GM13977 (cell line): ENCODE measurements around the gene CYB5R3.

Experiments
- DNase-seq: peaks from one replicate; pipeline ENCODE4 v3.0.0; 2012; ENCODE audit warnings: low spot score
- CTCF ChIP-seq: IDR thresholded peaks from 2 replicates; pipeline ENCODE4 v1.5.1; 2012; ENCODE audit warnings: mild to moderate bottlenecking, control low read depth; ENCODE audit not compliant: insufficient read depth; ENCODE audit errors: extremely low read depth, missing control alignments
- in situ Hi-C: fragments of 300-500 bp; cut with MboI; formaldehyde crosslinking; loops from one replicate; pipeline ENCODE4 v1.12.0; 2022; ENCODE audit warnings: low sequenced_read_pairs, low pct_unique_long_range_greater_than_20kb, mixed read lengths, inconsistent platforms; ENCODE audit not compliant: unreplicated experiment

CYB5R3 gene

GRCh38 chr22:42602470-42602869 is 46.7 kb downstream of the CYB5R3 start:
- in situ Hi-C loops = no loop called here
- no peak for TF ChIP-seq CTCF
- DNase-seq = no peak

GRCh38 chr22:42601879-42602465 is 47.2 kb downstream of the CYB5R3 start:
- TF ChIP-seq CTCF = no peak
- DNase-seq = no peak
- in situ Hi-C loops = no loop called here

GRCh38 chr22:42596863-42597530 is 52.2 kb downstream of the CYB5R3 start:
- in situ Hi-C loops = no loop called here
- no peak for DNase-seq

GRCh38 chr22:42596336-42596735 is 52.9 kb downstream of the CYB5R3 start:
- TF ChIP-seq CTCF = no peak
- no peak for DNase-seq
- in situ Hi-C loops = no loop called here

More at GRCh38 chr22:42596863-42597530, 52.2 kb downstream of the CYB5R3 start:
- TF ChIP-seq CTCF = no peak

- no peak for TF ChIP-seq CTCF
- DNase-seq = no peak
- in situ Hi-C loops = no loop called here
Observed at GRCh38 chr22:42595434-42595833, 53.8 kb downstream of the CYB5R3 start.

- DNase-seq = no peak
- no peak for TF ChIP-seq CTCF
- in situ Hi-C loops = no loop called here
Observed at GRCh38 chr22:42591987-42592386, 57.2 kb downstream of the CYB5R3 start.
